ENCODE measurements around the gene SLC7A4. TPM values are rescaled to one million over a fixed set of nuclear protein-coding genes. Genes with fewer than 3 reads are reported as not detected.
"Not testable (repeated sequence)": the region's sequence is repeated elsewhere in the genome, so short reads cannot be mapped to it uniquely, and the experiment has no call there.

Gene SLC7A4
- total and polyA plus RNA-seq, 2 donors (not counting 1 experiment from before 2014, with no cell fraction given), result not detected

- peaks cover 0 to 4% (median 0%) of the 10 kb centered on the region in 3 donors for H3K9me3 ChIP-seq (ENCODE audit: control extremely low read depth in 1 of 3, control insufficient read depth in 2 of 3, insufficient read depth in 1 of 3, low read length in 2 of 3)
- intact Hi-C loops (cut with micrococcal nuclease), result no loop called here
- no peak overlapping the region for H2AFZ ChIP-seq (ENCODE audit: insufficient read depth, low read depth, low read length, poor library complexity, severe bottlenecking)
- H3K27ac ChIP-seq (ENCODE audit: low read length in 2 of 2), result no peak overlapping the region
- no peaks in the 10 kb centered on the region for H3K4me1 ChIP-seq (ENCODE audit: control insufficient read depth in 2 of 2, insufficient read depth in 2 of 2, low read length in 2 of 2)
- H3K27me3 Mint-ChIP-seq, result peaks cover 4% of the 10 kb centered on the region
- DNase-seq (no peak), ATAC-seq (ENCODE audit: low read depth) (no peak)
- WGBS (ENCODE audit: insufficient coverage), result 100% methylated on average over 2 of the region's 3 CpGs
- no peaks in the 10 kb centered on the region for H4K20me1 ChIP-seq (ENCODE audit: control insufficient read depth, insufficient read depth, low read length, poor library complexity, severe bottlenecking)
- peaks cover 0 to 5% (median 0%) of the 10 kb centered on the region in 4 experiments for H3K27me3 ChIP-seq (replicated peaks in 1 of 4; ENCODE audit: control extremely low read depth in 1 of 4, control insufficient read depth in 3 of 4, insufficient read depth in 4 of 4, low read length in 3 of 4)
- ChIA-PET POLR2A (no interaction called here), CTCF (no interaction called here)
- H3K4me3 ChIP-seq (ENCODE audit: control extremely low read depth in 1 of 5, extremely low read depth in 1 of 5, insufficient read depth in 1 of 5, low read depth in 2 of 5, low read length in 4 of 5), result no peak overlapping the region
- H3K4me3 Mint-ChIP-seq, result no peak overlapping the region
- no peaks in the 10 kb centered on the region for H3K36me3 ChIP-seq (replicated peaks in 1 of 2; ENCODE audit: control extremely low read depth in 1 of 2, control insufficient read depth in 1 of 2, extremely low read depth in 1 of 2, insufficient read depth in 2 of 2, low read length in 1 of 2)
- H3K4me2 ChIP-seq (replicated peaks; ENCODE audit: low read depth, low read length, poor library complexity, severe bottlenecking), result no peak overlapping the region
- no peaks in the 10 kb centered on the region for H3K4me1 Mint-ChIP-seq
- TF ChIP-seq EZH2 (IDR thresholded peaks at IDR 0.05; ENCODE audit: borderline replicate concordance, insufficient read depth, low read depth, low read length, poor library complexity, severe bottlenecking) (no peak), CTCF (IDR thresholded peaks at IDR 0.05) (no peak)
- H3K79me2 ChIP-seq (ENCODE audit: control insufficient read depth, insufficient read depth, low read length), result no peaks in the 10 kb centered on the region
- no peak overlapping the region for H3K9ac ChIP-seq (ENCODE audit: low read length)
- no peak overlapping the region for H3K27ac Mint-ChIP-seq
- H3K9me3 Mint-ChIP-seq (ENCODE audit: insufficient read depth), result no peaks in the 10 kb centered on the region
These were observed 40.7 kb upstream of the SLC7A4 start for GRCh38 chr22:21073023-21073422.

GRCh38 chr22:21071796-21072195 lies 39.4 kb upstream of the SLC7A4 start:
- DNase-seq; H3K9me3 ChIP-seq (ENCODE audit: control extremely low read depth in 1 of 3, control insufficient read depth in 2 of 3, insufficient read depth in 1 of 3, low read length in 2 of 3); H2AFZ ChIP-seq (ENCODE audit: insufficient read depth, low read depth, low read length, poor library complexity, severe bottlenecking); H3K27me3 ChIP-seq (replicated peaks in 1 of 4; ENCODE audit: control extremely low read depth in 1 of 4, control insufficient read depth in 3 of 4, insufficient read depth in 4 of 4, low read length in 3 of 4); CTCF ChIA-PET; H3K9ac ChIP-seq (ENCODE audit: low read length); H3K4me2 ChIP-seq (replicated peaks; ENCODE audit: low read depth, low read length, poor library complexity, severe bottlenecking); H3K36me3 ChIP-seq (replicated peaks in 1 of 2; ENCODE audit: control extremely low read depth in 1 of 2, control insufficient read depth in 1 of 2, extremely low read depth in 1 of 2, insufficient read depth in 2 of 2, low read length in 1 of 2); H3K27ac ChIP-seq (ENCODE audit: low read length in 2 of 2); intact Hi-C loops (cut with micrococcal nuclease); H3K79me2 ChIP-seq (ENCODE audit: control insufficient read depth, insufficient read depth, low read length); ATAC-seq (ENCODE audit: low read depth); H4K20me1 ChIP-seq (ENCODE audit: control insufficient read depth, insufficient read depth, low read length, poor library complexity, severe bottlenecking); H3K4me1 Mint-ChIP-seq; H3K27me3 Mint-ChIP-seq; H3K27ac Mint-ChIP-seq; H3K4me1 ChIP-seq (ENCODE audit: control insufficient read depth in 2 of 2, insufficient read depth in 2 of 2, low read length in 2 of 2); H3K9me3 Mint-ChIP-seq (ENCODE audit: insufficient read depth); H3K4me3 ChIP-seq (ENCODE audit: control extremely low read depth in 1 of 5, extremely low read depth in 1 of 5, insufficient read depth in 1 of 5, low read depth in 2 of 5, low read length in 4 of 5); POLR2A ChIA-PET; H3K4me3 Mint-ChIP-seq: not testable (repeated sequence)
- 100% methylated on average over 2 of the region's 8 CpGs for WGBS (ENCODE audit: insufficient coverage)

All from B cell (primary cell).